ENCODE data around the gene GSG1L2. TPM values are rescaled to one million over a fixed set of nuclear protein-coding genes. Genes with fewer than 3 reads are reported as not detected.

Gene GSG1L2
- total RNA-seq, 1 experiment from 2014 or later, result not detected

DNA sequence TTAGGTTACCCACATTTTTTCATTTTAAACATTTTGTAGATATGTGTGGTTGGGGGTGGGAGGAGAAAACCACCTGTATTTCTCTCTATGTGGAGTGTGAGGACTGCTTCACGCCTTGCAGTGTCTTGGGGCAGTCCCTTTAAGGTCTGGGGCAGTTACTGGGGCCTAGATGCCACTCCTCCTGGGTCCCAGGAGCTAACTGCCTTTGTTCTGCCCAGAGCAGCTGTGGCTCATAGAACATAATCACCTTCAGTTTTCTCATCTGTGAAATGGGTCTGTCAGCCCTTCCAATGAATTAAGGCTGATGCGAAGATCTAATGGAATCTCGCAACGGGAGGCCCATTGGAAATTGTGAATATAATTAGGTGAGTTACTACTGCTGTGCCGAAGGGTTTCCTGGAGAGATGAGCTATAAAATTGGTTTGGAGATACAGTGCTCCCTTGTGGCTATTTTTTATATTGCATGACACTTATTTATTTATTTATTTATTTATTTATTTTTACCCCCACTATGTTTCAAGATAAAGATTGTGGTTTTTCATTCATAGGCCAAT lies 53.4 kb downstream of the GSG1L2 start:
- no TSS peak for BruUV-seq (replicated peaks)
- in situ Hi-C loops (cut with HindIII; ENCODE audit: low pct_unique_long_range_greater_than_20kb, low sequenced_read_pairs) (no loop called here), intact Hi-C loops (cut with micrococcal nuclease; ENCODE audit: unreplicated experiment) (loop anchor here (2.0 kb wide), 1 partner anchor 40 kb away; no protein-coding TSS in a partner anchor)
- TF ChIP-seq, protein P1, sequence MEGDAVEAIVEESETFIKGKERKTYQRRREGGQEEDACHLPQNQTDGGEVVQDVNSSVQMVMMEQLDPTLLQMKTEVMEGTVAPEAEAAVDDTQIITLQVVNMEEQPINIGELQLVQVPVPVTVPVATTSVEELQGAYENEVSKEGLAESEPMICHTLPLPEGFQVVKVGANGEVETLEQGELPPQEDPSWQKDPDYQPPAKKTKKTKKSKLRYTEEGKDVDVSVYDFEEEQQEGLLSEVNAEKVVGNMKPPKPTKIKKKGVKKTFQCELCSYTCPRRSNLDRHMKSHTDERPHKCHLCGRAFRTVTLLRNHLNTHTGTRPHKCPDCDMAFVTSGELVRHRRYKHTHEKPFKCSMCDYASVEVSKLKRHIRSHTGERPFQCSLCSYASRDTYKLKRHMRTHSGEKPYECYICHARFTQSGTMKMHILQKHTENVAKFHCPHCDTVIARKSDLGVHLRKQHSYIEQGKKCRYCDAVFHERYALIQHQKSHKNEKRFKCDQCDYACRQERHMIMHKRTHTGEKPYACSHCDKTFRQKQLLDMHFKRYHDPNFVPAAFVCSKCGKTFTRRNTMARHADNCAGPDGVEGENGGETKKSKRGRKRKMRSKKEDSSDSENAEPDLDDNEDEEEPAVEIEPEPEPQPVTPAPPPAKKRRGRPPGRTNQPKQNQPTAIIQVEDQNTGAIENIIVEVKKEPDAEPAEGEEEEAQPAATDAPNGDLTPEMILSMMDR (IDR thresholded peaks at IDR 0.05), result peak; percentile 56; the same call in 1 of the 2 replicates
- no peak for TF ChIP-seq TCF7L2 (IDR thresholded peaks at IDR 0.05; ENCODE audit: low read depth, low read length)
- TF ChIP-seq, protein P2, sequence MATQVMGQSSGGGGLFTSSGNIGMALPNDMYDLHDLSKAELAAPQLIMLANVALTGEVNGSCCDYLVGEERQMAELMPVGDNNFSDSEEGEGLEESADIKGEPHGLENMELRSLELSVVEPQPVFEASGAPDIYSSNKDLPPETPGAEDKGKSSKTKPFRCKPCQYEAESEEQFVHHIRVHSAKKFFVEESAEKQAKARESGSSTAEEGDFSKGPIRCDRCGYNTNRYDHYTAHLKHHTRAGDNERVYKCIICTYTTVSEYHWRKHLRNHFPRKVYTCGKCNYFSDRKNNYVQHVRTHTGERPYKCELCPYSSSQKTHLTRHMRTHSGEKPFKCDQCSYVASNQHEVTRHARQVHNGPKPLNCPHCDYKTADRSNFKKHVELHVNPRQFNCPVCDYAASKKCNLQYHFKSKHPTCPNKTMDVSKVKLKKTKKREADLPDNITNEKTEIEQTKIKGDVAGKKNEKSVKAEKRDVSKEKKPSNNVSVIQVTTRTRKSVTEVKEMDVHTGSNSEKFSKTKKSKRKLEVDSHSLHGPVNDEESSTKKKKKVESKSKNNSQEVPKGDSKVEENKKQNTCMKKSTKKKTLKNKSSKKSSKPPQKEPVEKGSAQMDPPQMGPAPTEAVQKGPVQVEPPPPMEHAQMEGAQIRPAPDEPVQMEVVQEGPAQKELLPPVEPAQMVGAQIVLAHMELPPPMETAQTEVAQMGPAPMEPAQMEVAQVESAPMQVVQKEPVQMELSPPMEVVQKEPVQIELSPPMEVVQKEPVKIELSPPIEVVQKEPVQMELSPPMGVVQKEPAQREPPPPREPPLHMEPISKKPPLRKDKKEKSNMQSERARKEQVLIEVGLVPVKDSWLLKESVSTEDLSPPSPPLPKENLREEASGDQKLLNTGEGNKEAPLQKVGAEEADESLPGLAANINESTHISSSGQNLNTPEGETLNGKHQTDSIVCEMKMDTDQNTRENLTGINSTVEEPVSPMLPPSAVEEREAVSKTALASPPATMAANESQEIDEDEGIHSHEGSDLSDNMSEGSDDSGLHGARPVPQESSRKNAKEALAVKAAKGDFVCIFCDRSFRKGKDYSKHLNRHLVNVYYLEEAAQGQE (IDR thresholded peaks at IDR 0.05; ENCODE audit: insufficient read depth in 1 of 2, low read depth in 2 of 2, low read length in 1 of 2), result no peak
- H3K4me1 ChIP-seq (ENCODE audit: control insufficient read depth, insufficient read depth, low read length), result no peaks in the 10 kb centered on the region
- ChIA-PET CTCF (interaction anchor here (0.6 to 1.0 kb wide), 3 partner anchors 40 to 773 kb away, joined by 3 read pairs; no protein-coding TSS in a partner anchor), POLR2A (no interaction called here)
- H3K4me3 ChIP-seq (ENCODE audit: low read depth in 2 of 2, low read length in 2 of 2), result no peak overlapping the region
- no peaks in the 10 kb centered on the region for H3K9me3 ChIP-seq (ENCODE audit: control insufficient read depth, insufficient read depth, low read depth, low read length)
- no peaks in the 10 kb centered on the region for H3K27me3 ChIP-seq (ENCODE audit: control insufficient read depth, insufficient read depth, low read length)
- no peak overlapping the region for H3K27ac ChIP-seq (ENCODE audit: low read length)
- H3K36me3 ChIP-seq (ENCODE audit: control insufficient read depth, insufficient read depth, low read length), result no peaks in the 10 kb centered on the region
- ATAC-seq, result no peak
- peak; percentile 18 for DNase-seq (ENCODE audit: low read depth, low spot score)

DNA sequence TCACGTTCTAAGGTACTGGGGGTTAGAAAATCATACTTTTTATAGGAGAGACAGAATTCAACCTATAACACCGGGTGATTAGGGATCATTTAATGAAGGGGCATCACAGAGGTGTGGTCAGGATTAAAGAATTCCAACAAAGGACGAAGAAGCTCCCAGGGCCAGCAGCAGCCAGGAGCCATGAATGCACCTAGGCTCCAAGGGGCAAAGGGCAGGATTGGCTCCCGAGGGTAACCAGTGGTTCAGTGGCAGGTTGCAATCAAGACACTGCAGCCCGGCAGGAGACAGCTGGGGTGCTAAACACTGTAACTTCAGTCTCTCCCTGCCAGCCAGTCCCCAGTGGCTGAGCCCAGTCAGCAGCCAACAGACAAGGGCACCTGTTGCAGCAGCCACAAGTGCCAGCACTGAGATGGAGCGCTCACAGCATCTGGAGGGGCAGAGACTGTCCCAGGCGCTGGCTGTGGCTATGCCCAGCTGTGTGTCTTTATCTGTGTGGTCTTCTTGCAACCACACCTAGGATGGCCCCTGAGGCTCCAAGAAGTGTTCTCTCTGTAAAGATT lies 54.4 kb downstream of the GSG1L2 start:
- CTCF ChIA-PET, result interaction anchor here (0.6 kb wide), 1 partner anchor 9 kb away, joined by 3 read pairs; no protein-coding TSS in a partner anchor
- in situ Hi-C loops (cut with HindIII; ENCODE audit: low pct_unique_long_range_greater_than_20kb, low sequenced_read_pairs), result no loop called here
- TF ChIP-seq SIN3A (IDR thresholded peaks at IDR 0.05; ENCODE audit: borderline replicate concordance, insufficient read depth, low read depth, low read length), result no peak
- no peak for TF ChIP-seq TCF7L2 (IDR thresholded peaks at IDR 0.05; ENCODE audit: low read depth, low read length)
- TF ChIP-seq POLR2AphosphoS5 (IDR thresholded peaks at IDR 0.05; ENCODE audit: low read depth, low read length), result no peak
- TF ChIP-seq, protein P2 (IDR thresholded peaks at IDR 0.05; ENCODE audit: insufficient read depth in 1 of 2, low read depth in 2 of 2, low read length in 1 of 2), result no peak

More for the DNA sequence above, 54.4 kb downstream of the GSG1L2 start:
- DNase-seq (ENCODE audit: low read depth, low spot score) (no peak), ATAC-seq (no peak)
- intact Hi-C loops (cut with micrococcal nuclease; ENCODE audit: unreplicated experiment), result no loop called here
- Histone ChIP-seq H3K27me3 (ENCODE audit: control insufficient read depth, insufficient read depth, low read length) (no peaks in the 10 kb centered on the region), H3K9me3 (ENCODE audit: control insufficient read depth, insufficient read depth, low read depth, low read length) (no peaks in the 10 kb centered on the region), H3K4me3 (ENCODE audit: low read depth in 2 of 2, low read length in 2 of 2) (no peak overlapping the region), H3K27ac (ENCODE audit: low read length) (no peak overlapping the region), H3K4me1 (ENCODE audit: control insufficient read depth, insufficient read depth, low read length) (no peaks in the 10 kb centered on the region), H3K36me3 (ENCODE audit: control insufficient read depth, insufficient read depth, low read length) (no peaks in the 10 kb centered on the region)
- POLR2A ChIA-PET, result no interaction called here
- BruUV-seq (replicated peaks), result no TSS peak

Data from Panc1 (cell line).